IMR-90 (cell line): Measurements from ENCODE around the gene IL18RAP. TPM values are rescaled to one million over a fixed set of nuclear protein-coding genes. Genes with fewer than 3 reads are reported as not detected.

ENCODE experiments used
- microRNA-seq, 2 experiments: library from miRNA; stranded (forward) in 1 of 2; unstranded in 1 of 2; fragments of 10-50 nt in 1 of 2; fragments of <30 nt in 1 of 2; gene quantifications in 1 of 2; microRNA quantifications in 1 of 2; one replicate each; pipeline versions ENCODE3 to v1.1.0; 2013 to 2020; ENCODE audit not compliant: insufficient read depth in 1 of 2, insufficient read length in 1 of 2, unreplicated experiment in 1 of 2
- polyA plus RNA-seq, 3 experiments: library from polyadenylated mRNA; depleted of rRNA; stranded (reverse); fragments of >200 nt; gene quantifications; 2 replicates each; pipeline ENCODE4 v1.2.3, GENCODE V29; 2012; ENCODE audit warnings: low replicate concordance in 1 of 3
- small RNA-seq, 5 experiments: library from RNA; depleted of rRNA; stranded (forward); fragments of <200 nt; gene quantifications; one replicate each; pipeline ENCODE3, GENCODE V24; 2012
- total RNA-seq: library from RNA; depleted of rRNA; stranded (reverse); fragments of >200 nt; gene quantifications from 2 replicates; pipeline ENCODE4 v1.2.3, GENCODE V29; 2012; rRNA removed

Gene IL18RAP
- total and polyA plus RNA-seq, 2 of the 4 experiments (the other 2 are of a cell fraction), result not detected

Small RNA genes lying within 50 kb of the gene (microRNA-seq; reads per million reads assigned to microRNA genes)
- gene MIR4772, result 0 reads per million in 2 experiments

Small RNA genes lying within 50 kb of the gene (small RNA-seq; reads per million reads assigned to genes)
- 0 reads per million in 5 experiments for gene MIR4772

Other genes starting within 250 kb of the IL18RAP start
- gene IL1RL2, start 236.1 kb upstream of the IL18RAP start, total RNA-seq, result 0.28 and 0.36 TPM in 2 replicates
- 0.09 and 0.26 TPM in 2 replicates for gene IL1RL2, start 236.1 kb upstream of the IL18RAP start, polyA plus RNA-seq (2012; rRNA removed)
- under 0.01 TPM in 2 replicates for gene IL1RL1, start 111.6 kb upstream of the IL18RAP start, total RNA-seq
- gene IL1RL1, start 111.6 kb upstream of the IL18RAP start, polyA plus RNA-seq (2012; rRNA removed), result 0.14 TPM in 1 of 2 replicates, not detected in the other
- gene IL18R1, start 67.4 kb upstream of the IL18RAP start, total RNA-seq, result 0.18 and 0.28 TPM in 2 replicates
- 0.14 and 0.24 TPM in 2 replicates for gene IL18R1, start 67.4 kb upstream of the IL18RAP start, polyA plus RNA-seq (2012; rRNA removed)
- gene SLC9A4, start 50.1 kb downstream of the IL18RAP start, total RNA-seq, result not detected in 2 replicates
- gene SLC9A4, start 50.1 kb downstream of the IL18RAP start, polyA plus RNA-seq (2012; rRNA removed), result not detected in 2 replicates
- not detected in 2 replicates for gene SLC9A2, start 196.4 kb downstream of the IL18RAP start, total RNA-seq
- gene SLC9A2, start 196.4 kb downstream of the IL18RAP start, polyA plus RNA-seq (2012; rRNA removed), result not detected in 2 replicates